H9 (cell line): ENCODE measurements around the gene IL10RA. TPM values are rescaled to one million over a fixed set of nuclear protein-coding genes. Genes with fewer than 3 reads are reported as not detected.

Experiments
- DNase-seq: peaks from one replicate; pipeline ENCODE4 v3.0.0-alpha.2; 2017
- H2AFZ ChIP-seq: one replicate; pipeline ENCODE4 v1.6.1; 2013; ENCODE audit warnings: mild to moderate bottlenecking, low read length, control low read depth, moderate library complexity
- H2AK5ac ChIP-seq: 2 replicates; pipeline ENCODE4 v1.6.1; 2013; ENCODE audit warnings: low read length, control low read depth, mixed read lengths; ENCODE audit not compliant: insufficient read length
- H2BK120ac ChIP-seq: one replicate; pipeline ENCODE4 v1.6.1; 2013; ENCODE audit warnings: low read depth, mild to moderate bottlenecking, low read length, control low read depth, inconsistent platforms; ENCODE audit not compliant: poor library complexity, severe bottlenecking
- H2BK12ac ChIP-seq: 2 replicates; pipeline ENCODE4 v1.6.1; 2013; ENCODE audit warnings: low read length, control low read depth, mixed read lengths, low read depth; ENCODE audit not compliant: insufficient read length
- H2BK15ac ChIP-seq: 2 replicates; pipeline ENCODE4 v1.6.1; 2013; ENCODE audit warnings: low read depth, low read length, control low read depth
- H2BK20ac ChIP-seq: one replicate; pipeline ENCODE4 v1.6.1; 2013; ENCODE audit warnings: low read depth, mild to moderate bottlenecking, low read length, control low read depth, inconsistent platforms; ENCODE audit not compliant: poor library complexity, severe bottlenecking
- H2BK5ac ChIP-seq: 2 replicates; pipeline ENCODE4 v1.6.1; 2013; ENCODE audit warnings: low read length, control low read depth, mixed read lengths; ENCODE audit not compliant: insufficient read length
- H3K14ac ChIP-seq: 2 replicates; pipeline ENCODE4 v1.6.1; 2013; ENCODE audit warnings: low read length, control low read depth; ENCODE audit not compliant: insufficient read depth
- H3K18ac ChIP-seq: 2 replicates; pipeline ENCODE4 v1.6.1; 2013; ENCODE audit warnings: low read depth, mild to moderate bottlenecking, mixed read lengths, low read length, control low read depth; ENCODE audit not compliant: insufficient read length
- H3K23ac ChIP-seq: 2 replicates; pipeline ENCODE4 v1.6.1; 2013; ENCODE audit warnings: low read length, control low read depth, mixed read lengths, low read depth; ENCODE audit not compliant: insufficient read length
- H3K23me2 ChIP-seq: 2 replicates; pipeline ENCODE4 v1.6.1; 2013; ENCODE audit warnings: low read depth, mild to moderate bottlenecking, mixed read lengths, low read length, control low read depth; ENCODE audit not compliant: insufficient read length, poor library complexity, severe bottlenecking
- H3K27ac ChIP-seq: 2 replicates; pipeline ENCODE4 v1.5.1; 2013; ENCODE audit warnings: low read length, control low read depth, mixed read lengths, low read depth; ENCODE audit not compliant: insufficient read length
- H3K27me3 ChIP-seq: 2 replicates; pipeline ENCODE4 v1.6.1; 2013; ENCODE audit warnings: low read length, control low read depth, inconsistent platforms; ENCODE audit not compliant: insufficient read depth
- H3K4ac ChIP-seq: 2 replicates; pipeline ENCODE4 v1.6.1; 2013; ENCODE audit warnings: low read depth, mild to moderate bottlenecking, control low read depth, inconsistent platforms, low read length, moderate library complexity
- H3K4me1 ChIP-seq: 2 replicates; pipeline ENCODE4 v1.6.1; 2013; ENCODE audit warnings: low read length, control low read depth, inconsistent platforms; ENCODE audit not compliant: insufficient read depth
- H3K4me2 ChIP-seq: 2 replicates; pipeline ENCODE4 v1.6.1; 2013; ENCODE audit warnings: low read length, control low read depth, mixed read lengths; ENCODE audit not compliant: insufficient read length, insufficient read depth
- H3K56ac ChIP-seq: 2 replicates; pipeline ENCODE4 v1.6.1; 2013; ENCODE audit warnings: low read depth, mild to moderate bottlenecking, mixed read lengths, low read length, control low read depth; ENCODE audit not compliant: insufficient read length
- H3K79me1 ChIP-seq: 2 replicates; pipeline ENCODE4 v1.6.1; 2013; ENCODE audit warnings: low read depth, mild to moderate bottlenecking, moderate library complexity, low read length, control low read depth, inconsistent platforms; ENCODE audit not compliant: insufficient read depth, poor library complexity, severe bottlenecking
- H3K79me2 ChIP-seq: 2 replicates; pipeline ENCODE4 v1.6.1; 2013; ENCODE audit warnings: low read length, control low read depth, inconsistent platforms; ENCODE audit not compliant: insufficient read depth
- H3K9ac ChIP-seq: 2 replicates; pipeline ENCODE4 v1.6.1; 2013; ENCODE audit warnings: low read length, control low read depth, mixed read lengths; ENCODE audit not compliant: insufficient read length; ENCODE audit errors: extremely low read depth
- H3K9me3 ChIP-seq: one replicate; pipeline ENCODE4 v1.6.1; 2013; ENCODE audit warnings: low read depth, low read length, inconsistent platforms; ENCODE audit not compliant: control insufficient read depth
- H3T11ph ChIP-seq: one replicate; pipeline ENCODE4 v1.6.1; 2013; ENCODE audit warnings: mild to moderate bottlenecking, low read length, control low read depth, inconsistent platforms
- H4K20me1 ChIP-seq: one replicate; pipeline ENCODE4 v1.6.1; 2013; ENCODE audit not compliant: control insufficient read depth, insufficient read length, insufficient read depth
- H4K5ac ChIP-seq: 2 replicates; pipeline ENCODE4 v1.6.1; 2013; ENCODE audit warnings: low read depth, mild to moderate bottlenecking, mixed read lengths, low read length, control low read depth; ENCODE audit not compliant: insufficient read length
- H4K8ac ChIP-seq: replicated peaks from 2 replicates; pipeline ENCODE4 v1.6.1; 2013; ENCODE audit warnings: low read length, control low read depth, mixed read lengths, low read depth; ENCODE audit not compliant: insufficient read length
- H4K91ac ChIP-seq: 2 replicates; pipeline ENCODE4 v1.6.1; 2013; ENCODE audit warnings: low read depth, mild to moderate bottlenecking, moderate library complexity, mixed read lengths, low read length, control low read depth; ENCODE audit not compliant: insufficient read length
- H3K27ac Mint-ChIP-seq, 3 experiments: 2 replicates in 2 of 3; 3 replicates in 1 of 3; pipeline ENCODE4 v1.8.0; 2020 to 2021; ENCODE audit warnings: mixed read lengths in 3 of 3, mild to moderate bottlenecking in 1 of 3, moderate library complexity in 1 of 3
- H3K27me3 Mint-ChIP-seq: 2 replicates; pipeline ENCODE4 v1.8.0; 2021; ENCODE audit warnings: low read depth, mild to moderate bottlenecking, moderate library complexity, mixed read lengths
- H3K36me3 Mint-ChIP-seq, 3 experiments: 2 replicates in 2 of 3; 3 replicates in 1 of 3; pipeline ENCODE4 v1.8.0; 2020 to 2021; ENCODE audit warnings: low read depth in 3 of 3, mixed read lengths in 3 of 3; ENCODE audit not compliant: insufficient read depth in 1 of 3
- H3K4me1 Mint-ChIP-seq, 2 experiments: 2 replicates each; pipeline ENCODE4 v1.8.0; 2020; ENCODE audit warnings: mixed read lengths in 2 of 2
- H3K4me3 Mint-ChIP-seq, 2 experiments: 2 replicates in 1 of 2; 3 replicates in 1 of 2; pipeline ENCODE4 v1.8.0; 2020 to 2021; ENCODE audit warnings: mild to moderate bottlenecking in 2 of 2, mixed read lengths in 2 of 2, moderate library complexity in 1 of 2
- H3K9me3 Mint-ChIP-seq, 2 experiments: 2 replicates in 1 of 2; 3 replicates in 1 of 2; pipeline ENCODE4 v1.8.0; 2020; ENCODE audit warnings: mild to moderate bottlenecking in 2 of 2, mixed read lengths in 2 of 2, moderate library complexity in 1 of 2
- WGBS: extraction: QIAGEN DNeasy Blood & Tissue Kit; methylation state at CpG from one replicate; pipeline ENCODE4 v1.1.7; 2013; ENCODE audit warnings: missing lambda C conversion rate, low lambda C conversion rate, mixed read lengths; ENCODE audit not compliant: insufficient read length; ENCODE audit errors: extremely low coverage; 5-methylcytosine and 5-hydroxymethylcytosine counted together
- total RNA-seq: library from RNA; stranded (reverse); gene quantifications from 2 replicates; pipeline ENCODE4 v1.2.1, GENCODE V29; 2021
- TF ChIP-seq, protein P1 (sequence below): fragments of 200-600 bp; sonication (generic); conservative IDR thresholded peaks from 3 replicates; pipeline ENCODE4 v1.8.0; 2021; ENCODE audit warnings: antibody characterized with exemption, mild to moderate bottlenecking

IL10RA gene
- total RNA-seq, 1 experiment from 2014 or later: not detected

DNA sequence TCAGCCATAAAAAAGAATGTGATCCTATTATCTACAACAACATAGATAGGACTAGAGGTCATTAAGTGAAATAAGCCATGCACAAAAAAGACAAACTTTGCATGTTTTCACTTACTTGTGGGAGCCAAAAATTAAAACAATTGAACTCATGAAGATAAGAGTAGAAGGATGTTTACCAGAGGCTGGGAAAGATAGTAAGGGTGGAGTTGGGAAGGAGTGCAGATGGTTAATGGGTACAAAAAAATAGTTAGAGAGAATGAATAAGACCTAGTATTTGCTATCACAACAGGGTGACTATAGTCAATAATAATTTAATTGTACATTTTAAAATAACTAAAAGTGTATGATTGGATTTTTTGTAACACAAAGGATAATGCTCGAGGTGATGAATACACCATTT lies 27.2 kb upstream of the IL10RA start:
- no peak overlapping the region for H3K4me3 Mint-ChIP-seq
- Histone ChIP-seq H3K23me2 (no peaks in the 10 kb centered on the region), H2BK12ac (no peak overlapping the region), H3K79me1 (no peaks in the 10 kb centered on the region), H3K4me1 (no peaks in the 10 kb centered on the region), H2AFZ (no peak overlapping the region), H3K9me3 (no peaks in the 10 kb centered on the region), H3K4ac (no peak overlapping the region), H4K91ac (no peak overlapping the region), H3K4me2 (no peak overlapping the region), H3T11ph (no peak overlapping the region), H4K8ac (no peak overlapping the region), H2BK15ac (no peak overlapping the region), H4K20me1 (no peaks in the 10 kb centered on the region), H3K9ac (no peak overlapping the region), H3K18ac (no peak overlapping the region), H3K27me3 (no peaks in the 10 kb centered on the region), H2BK5ac (no peak overlapping the region), H3K23ac (no peak overlapping the region), H2AK5ac (no peak overlapping the region), H3K27ac (no peak overlapping the region), H4K5ac (no peak overlapping the region), H3K14ac (no peak overlapping the region), H3K79me2 (no peaks in the 10 kb centered on the region), H2BK120ac (no peak overlapping the region), H2BK20ac (no peak overlapping the region), H3K56ac (no peak overlapping the region)
- DNase-seq: no peak
- TF ChIP-seq, protein P1, sequence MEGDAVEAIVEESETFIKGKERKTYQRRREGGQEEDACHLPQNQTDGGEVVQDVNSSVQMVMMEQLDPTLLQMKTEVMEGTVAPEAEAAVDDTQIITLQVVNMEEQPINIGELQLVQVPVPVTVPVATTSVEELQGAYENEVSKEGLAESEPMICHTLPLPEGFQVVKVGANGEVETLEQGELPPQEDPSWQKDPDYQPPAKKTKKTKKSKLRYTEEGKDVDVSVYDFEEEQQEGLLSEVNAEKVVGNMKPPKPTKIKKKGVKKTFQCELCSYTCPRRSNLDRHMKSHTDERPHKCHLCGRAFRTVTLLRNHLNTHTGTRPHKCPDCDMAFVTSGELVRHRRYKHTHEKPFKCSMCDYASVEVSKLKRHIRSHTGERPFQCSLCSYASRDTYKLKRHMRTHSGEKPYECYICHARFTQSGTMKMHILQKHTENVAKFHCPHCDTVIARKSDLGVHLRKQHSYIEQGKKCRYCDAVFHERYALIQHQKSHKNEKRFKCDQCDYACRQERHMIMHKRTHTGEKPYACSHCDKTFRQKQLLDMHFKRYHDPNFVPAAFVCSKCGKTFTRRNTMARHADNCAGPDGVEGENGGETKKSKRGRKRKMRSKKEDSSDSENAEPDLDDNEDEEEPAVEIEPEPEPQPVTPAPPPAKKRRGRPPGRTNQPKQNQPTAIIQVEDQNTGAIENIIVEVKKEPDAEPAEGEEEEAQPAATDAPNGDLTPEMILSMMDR: no peak
- H3K36me3 Mint-ChIP-seq: no peaks in the 10 kb centered on the region
- peaks cover 0 to 3% of the 10 kb centered on the region in 2 experiments; a peak in 2 of 4 replicates for H3K4me1 Mint-ChIP-seq
- H3K27ac Mint-ChIP-seq: no peak overlapping the region
- WGBS: no CpG with 5 or more reads among the region's 1 CpG
- H3K9me3 Mint-ChIP-seq: no peaks in the 10 kb centered on the region; a peak in 1 of 5 replicates
- H3K27me3 Mint-ChIP-seq: peaks cover 10% of the 10 kb centered on the region
